Hippocampal formation (tissue), 2 donors: Measurements from ENCODE around the gene TMPRSS12.
A peak's percentile ranks its signal among the peaks of the same experiment; 100 is the strongest.
"Not testable (repeated sequence)": the region's sequence is repeated elsewhere in the genome, so short reads cannot be mapped to it uniquely, and the experiment has no call there.

Source experiments
- DNase-seq, 2 donors: peaks; one replicate each; lab custom pipeline; 2025; lab: John Stamatoyannopoulos, UW

The TMPRSS12 gene

DNA sequence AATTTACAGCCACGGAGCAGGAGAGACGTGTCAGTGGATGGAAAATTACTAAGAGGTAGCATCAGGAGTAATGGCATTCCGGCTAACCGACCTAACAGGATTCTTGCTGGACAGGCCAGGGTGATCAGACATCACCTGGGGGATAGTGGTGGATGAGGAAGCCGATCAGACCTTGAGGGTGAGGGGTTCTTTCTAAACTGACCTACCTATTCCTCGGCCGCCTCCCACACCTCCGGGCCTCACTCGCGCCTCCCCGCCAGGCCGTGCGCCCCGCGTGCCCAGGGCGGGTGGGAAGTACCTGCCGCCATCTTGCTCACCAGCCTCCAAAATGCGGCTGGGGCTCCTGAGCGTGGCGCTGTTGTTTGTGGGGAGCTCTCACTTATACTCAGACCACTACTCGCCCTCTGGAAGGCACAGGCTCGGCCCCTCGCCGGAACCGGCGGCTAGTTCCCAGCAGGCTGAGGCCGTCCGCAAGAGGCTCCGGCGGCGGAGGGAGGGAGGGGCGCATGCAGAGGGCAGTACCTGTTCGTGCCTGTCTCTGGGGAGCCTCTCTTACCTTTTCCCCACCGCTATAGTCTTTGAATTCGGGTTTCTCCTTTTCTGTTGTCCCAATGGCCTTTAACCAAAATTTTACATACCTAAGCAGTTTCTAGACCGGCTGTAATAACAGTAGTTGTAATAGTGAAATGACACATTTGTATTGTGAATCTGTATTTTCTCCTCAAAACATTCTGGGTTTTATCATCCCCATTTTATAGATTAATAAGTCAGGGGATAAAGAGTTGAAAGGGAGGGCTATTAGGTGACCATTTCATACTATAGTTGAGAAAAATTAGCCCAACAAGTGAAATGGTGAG is at the start of gene TMPRSS12:
TSS of gene TMPRSS12 (plus strand) at position 290 of the 857 bp plus-strand sequence. CDS start at position 329, 39 bp downstream.
- DNase-seq: no peak

DNA sequence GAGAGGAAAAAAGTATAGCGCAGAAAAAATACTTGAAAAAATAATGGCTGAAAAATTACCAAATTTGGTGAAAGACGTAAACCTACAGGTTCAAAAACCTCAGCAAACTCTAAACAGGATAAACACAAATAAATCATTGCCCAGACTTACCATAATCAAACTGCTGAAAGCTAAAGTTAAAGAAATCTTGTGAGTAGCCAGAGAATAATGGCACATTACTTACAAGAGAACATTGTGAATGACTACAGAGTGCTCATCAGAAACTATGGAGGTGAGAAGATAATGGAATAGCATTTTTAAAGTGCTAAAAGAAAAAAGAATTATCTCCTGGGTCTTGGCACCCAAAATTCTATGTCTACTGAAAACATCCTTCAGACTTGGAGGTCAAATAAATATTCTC is 42.8 kb upstream of the TMPRSS12 start:
- DNase-seq: no peak

- DNase-seq: no peak
These were observed 39.4 kb upstream of the TMPRSS12 start for GRCh38 chr12:50803230-50803875.

GRCh38 chr12:50806176-50806575 is 36.5 kb upstream of the TMPRSS12 start:
- no peak for DNase-seq

GRCh38 chr12:50809131-50809530 is 33.6 kb upstream of the TMPRSS12 start:
- not testable (repeated sequence) for DNase-seq

DNA sequence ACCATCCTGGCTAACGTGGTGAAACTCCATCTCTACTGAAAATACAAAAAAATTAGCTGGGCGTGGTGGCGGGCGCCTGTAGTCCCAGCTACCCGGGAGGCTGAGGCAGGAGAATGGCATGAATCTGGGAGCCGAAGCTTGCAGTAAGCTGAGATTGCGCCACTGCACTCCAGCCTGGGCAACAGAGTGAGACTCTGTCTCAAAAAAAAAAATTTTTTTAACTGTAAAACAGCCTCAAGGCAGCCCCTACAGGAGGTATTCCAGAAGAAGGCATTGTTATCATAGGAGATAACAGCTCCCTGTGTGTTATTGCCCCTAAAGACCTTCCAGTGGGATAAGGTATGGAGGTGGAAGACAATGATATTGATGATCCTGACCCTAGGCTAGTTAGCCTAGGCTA is 27.8 kb upstream of the TMPRSS12 start:
- not testable (repeated sequence) for DNase-seq

- no peak for DNase-seq
These were observed 22.5 kb upstream of the TMPRSS12 start for GRCh38 chr12:50820177-50820576.

DNA sequence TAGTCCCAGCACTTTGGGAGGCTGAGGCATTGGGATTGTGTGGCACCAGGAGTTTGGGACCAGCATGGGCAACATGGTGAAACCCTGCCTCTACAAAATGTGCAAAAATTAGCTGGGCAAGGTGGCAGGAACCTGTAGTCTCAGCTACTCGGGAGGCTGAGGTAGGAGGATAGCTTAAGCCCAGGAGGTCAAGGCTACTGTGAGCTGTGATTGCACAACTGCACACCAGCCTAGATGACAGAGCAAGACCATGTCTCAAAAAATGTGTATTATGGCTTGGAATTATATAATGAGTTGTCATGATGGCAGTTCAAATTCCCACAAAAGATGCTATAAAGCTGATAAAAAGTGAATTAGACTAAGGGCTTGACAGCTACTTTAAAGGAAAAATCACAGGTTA is 20.6 kb upstream of the TMPRSS12 start:
- DNase-seq: no peak

DNA sequence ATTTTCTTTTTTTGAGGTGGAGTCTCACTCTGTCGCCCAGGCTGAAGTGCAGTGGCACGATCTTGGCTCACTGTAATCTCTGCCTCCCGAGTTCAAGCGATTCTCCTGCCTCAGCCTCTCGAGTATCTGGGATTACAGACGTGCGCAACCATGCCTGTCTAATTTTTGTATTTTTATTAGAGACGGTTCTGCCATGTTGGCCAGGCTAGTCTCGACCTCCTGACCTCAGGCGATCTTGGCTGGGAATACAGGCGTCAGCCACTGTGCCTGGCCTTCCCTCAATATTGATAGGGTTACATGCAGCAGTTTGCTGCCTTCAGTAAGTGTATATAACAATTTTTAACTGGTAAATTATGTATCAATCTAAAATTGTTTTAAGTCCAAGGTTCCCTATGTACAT is 19.0 kb upstream of the TMPRSS12 start:
- DNase-seq: not testable (repeated sequence)

DNA sequence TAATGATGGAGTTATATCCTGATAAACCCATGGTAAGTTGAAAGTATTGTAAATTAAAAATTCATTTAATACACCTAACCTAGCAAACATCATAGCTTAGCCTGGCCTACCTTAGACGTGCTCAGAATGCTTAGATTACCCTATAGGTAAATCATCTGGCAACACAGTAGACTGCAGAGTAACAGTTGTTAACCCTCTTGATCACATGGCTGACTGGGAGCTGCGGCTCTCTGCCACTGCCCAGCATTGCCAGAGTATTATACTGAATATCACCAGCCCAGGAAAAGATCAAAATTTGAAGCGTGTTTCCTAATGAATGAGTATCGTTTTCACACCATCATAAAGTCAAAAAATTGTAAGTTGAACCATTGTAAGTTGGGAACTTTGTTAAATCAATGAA is 17.8 kb upstream of the TMPRSS12 start:
- DNase-seq: no peak

DNA sequence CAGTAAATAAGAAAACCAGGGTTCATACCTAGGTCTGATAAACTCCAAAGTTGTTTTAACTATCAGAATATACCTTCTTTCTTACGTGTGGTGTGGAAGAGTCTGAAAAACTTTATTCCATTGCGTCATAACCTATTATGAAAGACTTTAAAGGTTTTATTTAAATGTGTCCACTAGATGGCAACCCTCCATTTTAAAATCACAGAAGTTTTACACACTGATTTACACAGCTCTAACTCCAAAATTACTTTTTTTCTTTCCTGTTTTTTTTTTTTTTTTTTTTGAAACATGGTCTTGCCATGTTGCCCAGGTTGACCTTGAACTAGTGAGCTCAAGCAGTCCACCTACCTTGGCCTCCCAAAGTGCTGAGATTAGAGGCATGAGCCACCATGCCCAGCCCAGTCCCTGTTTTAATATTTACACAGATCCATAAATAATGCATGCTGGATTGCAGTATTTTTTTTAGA is 17.3 kb upstream of the TMPRSS12 start:
- DNase-seq: peak in 1 of 2 donors; percentile 76

DNA sequence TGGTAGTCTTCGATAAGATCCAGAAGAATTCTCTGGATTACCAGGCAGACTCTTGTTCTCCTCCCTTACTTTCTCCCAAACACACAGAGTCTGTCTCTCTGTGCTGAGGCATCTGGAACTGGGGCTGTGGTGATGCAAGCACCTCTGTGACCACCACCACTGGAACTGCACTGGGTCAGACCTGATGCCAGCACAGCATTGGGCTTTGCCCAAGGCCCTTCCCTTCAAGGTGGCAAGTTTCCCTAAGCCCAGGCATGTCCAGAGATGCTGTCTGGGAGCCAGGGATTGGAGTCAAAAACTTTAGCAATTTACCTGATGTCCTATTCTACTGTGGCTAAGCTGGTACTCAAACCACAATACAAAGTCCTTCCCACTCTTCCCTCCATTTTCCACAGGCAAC is 14.6 kb upstream of the TMPRSS12 start:
- DNase-seq: no peak

- peak in 1 of 2 donors; percentile 4 for DNase-seq
These were observed 13.8 kb upstream of the TMPRSS12 start for GRCh38 chr12:50828886-50829285.

DNA sequence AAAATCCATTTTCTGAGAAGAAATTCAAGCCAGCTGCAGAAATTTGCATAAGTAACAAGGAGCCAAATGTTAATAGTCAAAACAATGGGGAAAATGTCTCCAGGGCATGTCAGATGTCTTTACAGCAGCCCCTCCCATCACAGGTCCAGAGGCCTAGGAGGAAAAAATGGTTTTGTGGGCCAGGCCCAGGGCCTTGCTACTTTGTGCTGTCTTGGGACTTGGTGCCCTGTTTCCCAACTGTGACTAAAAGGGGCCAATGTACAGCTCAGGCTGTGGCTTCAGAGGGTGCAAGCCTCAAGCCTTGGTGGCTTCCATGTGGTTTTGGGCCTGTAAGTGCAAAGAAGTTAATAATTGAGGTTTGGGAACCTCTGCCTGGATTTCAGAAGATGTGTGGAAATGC is 8.9 kb upstream of the TMPRSS12 start:
- DNase-seq: not testable (repeated sequence)

DNA sequence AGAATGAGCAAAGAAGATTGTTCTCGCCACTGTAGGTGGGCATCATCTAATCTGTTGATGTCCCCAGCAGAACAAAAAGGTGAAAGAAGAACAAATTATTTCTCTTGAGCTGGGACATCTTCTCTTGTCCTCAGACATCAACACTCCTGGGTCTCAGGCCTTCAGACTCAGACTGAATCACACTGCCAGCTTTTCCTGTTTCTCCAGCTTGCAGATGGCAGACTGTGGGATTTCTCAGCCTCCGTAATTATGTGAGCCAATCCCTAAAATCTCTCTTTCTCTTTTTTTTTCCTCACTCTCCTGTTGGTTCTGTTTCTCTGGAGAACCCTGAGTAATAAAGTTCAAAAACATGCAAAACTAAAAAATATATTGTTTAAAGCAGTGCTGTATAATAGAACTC is 3.7 kb upstream of the TMPRSS12 start:
- DNase-seq: peak in 1 of 2 donors; percentile 21

- DNase-seq: no peak
These were observed 1.8 kb upstream of the TMPRSS12 start for GRCh38 chr12:50840809-50841487.

- DNase-seq: no peak
These were observed 802 bp upstream of the TMPRSS12 start for GRCh38 chr12:50841716-50842531.

- DNase-seq: no peak
These were observed 2.4 kb downstream of the TMPRSS12 start for GRCh38 chr12:50845021-50845647.

DNA sequence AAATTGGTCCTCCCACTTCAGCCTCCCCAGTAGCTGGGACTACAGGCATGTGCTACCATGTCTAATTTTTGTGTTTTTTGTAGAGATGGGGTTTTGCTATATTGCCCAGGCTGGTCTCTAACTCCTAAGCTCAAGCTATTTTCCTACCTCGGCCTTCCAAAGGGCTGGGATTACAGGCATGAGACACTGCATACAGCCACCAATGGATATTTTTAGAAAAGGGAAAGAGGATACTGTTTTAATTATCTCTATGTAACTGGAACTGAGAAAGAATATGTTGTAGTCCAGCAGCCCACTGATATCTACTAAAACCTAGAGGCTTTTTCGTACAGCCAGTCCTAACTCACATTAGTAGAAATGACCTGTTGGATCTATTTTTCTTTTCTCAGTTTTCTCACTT is 6.2 kb downstream of the TMPRSS12 start:
- DNase-seq: no peak

DNA sequence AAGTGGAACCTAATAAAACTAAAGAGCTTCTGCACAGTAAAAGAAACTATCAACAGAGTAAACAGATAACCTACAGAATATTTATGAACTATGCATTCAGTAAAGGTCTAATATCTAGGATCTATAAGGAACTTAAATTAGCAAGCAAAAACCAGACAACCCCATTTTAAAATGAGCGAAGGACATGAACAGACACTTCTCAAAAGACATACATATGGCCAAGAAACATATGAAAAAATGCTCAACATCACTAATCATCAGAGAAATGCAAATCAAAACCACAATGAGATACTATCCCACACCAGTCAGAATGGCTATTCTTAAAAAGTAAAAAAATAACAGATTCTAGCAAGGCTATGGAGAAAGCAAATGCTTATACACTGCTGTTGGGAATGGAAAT is 12.5 kb downstream of the TMPRSS12 start:
- DNase-seq: not testable (repeated sequence)

GRCh38 chr12:50855679-50856078 is 13.0 kb downstream of the TMPRSS12 start:
- not testable (repeated sequence) for DNase-seq
